Measurements from ENCODE around the gene HLA-DOA. TPM values are rescaled to one million over a fixed set of nuclear protein-coding genes. Genes with fewer than 3 reads are reported as not detected.

Gene HLA-DOA
- total RNA-seq, 1 experiment from 2014 or later: 0.16 TPM

GRCh38 chr6:33024521-33024920 is 15.1 kb upstream of the HLA-DOA start:
- no peak for DNase-seq
- Histone ChIP-seq H3K27ac (no peak overlapping the region), H3K4me1 (no peaks in the 10 kb centered on the region), H3K27me3 (no peaks in the 10 kb centered on the region; the same call in none of the 2 replicates), H3K9me3 (replicated peaks) (no peaks in the 10 kb centered on the region), H3K4me3 (no peak overlapping the region), H3K36me3 (no peaks in the 10 kb centered on the region)

- no peak overlapping the region for H3K4me3 ChIP-seq
- no peaks in the 10 kb centered on the region for H3K36me3 ChIP-seq
- H3K27me3 ChIP-seq: no peaks in the 10 kb centered on the region; the same call in none of the 2 replicates
- no peak for DNase-seq
- no peaks in the 10 kb centered on the region for H3K4me1 ChIP-seq
- H3K27ac ChIP-seq: no peak overlapping the region
- H3K9me3 ChIP-seq (replicated peaks): no peaks in the 10 kb centered on the region
These were observed 14.1 kb upstream of the HLA-DOA start for GRCh38 chr6:33023536-33023935.

- peaks cover 3% of the 10 kb centered on the region for H3K27me3 ChIP-seq
- H3K9me3 ChIP-seq (replicated peaks): no peaks in the 10 kb centered on the region
- H3K27ac ChIP-seq: no peak overlapping the region
- H3K36me3 ChIP-seq: no peaks in the 10 kb centered on the region
- H3K4me1 ChIP-seq: no peaks in the 10 kb centered on the region
- DNase-seq: no peak
- no peak overlapping the region for H3K4me3 ChIP-seq
These were observed 12.5 kb upstream of the HLA-DOA start for GRCh38 chr6:33021917-33022316.

- Histone ChIP-seq H3K27ac (no peak overlapping the region), H3K4me1 (no peaks in the 10 kb centered on the region), H3K27me3 (peaks cover 10% of the 10 kb centered on the region), H3K36me3 (no peaks in the 10 kb centered on the region), H3K4me3 (no peak overlapping the region), H3K9me3 (replicated peaks) (no peaks in the 10 kb centered on the region)
- DNase-seq: no peak
These were observed 10.0 kb upstream of the HLA-DOA start for GRCh38 chr6:33019372-33019771.

GRCh38 chr6:33018904-33019303 is 9.5 kb upstream of the HLA-DOA start:
- peak in 1 of 2 experiments; percentile 16 for DNase-seq
- Histone ChIP-seq H3K4me3 (no peak overlapping the region), H3K27me3 (peaks cover 10% of the 10 kb centered on the region), H3K27ac (no peak overlapping the region), H3K36me3 (no peaks in the 10 kb centered on the region), H3K9me3 (replicated peaks) (no peaks in the 10 kb centered on the region), H3K4me1 (no peaks in the 10 kb centered on the region)

- DNase-seq: no peak
- peaks cover 10% of the 10 kb centered on the region for H3K27me3 ChIP-seq
These were observed 9.0 kb upstream of the HLA-DOA start for GRCh38 chr6:33018418-33018817.

GRCh38 chr6:33017694-33018353 is 8.4 kb upstream of the HLA-DOA start:
- Histone ChIP-seq H3K9me3 (replicated peaks) (no peaks in the 10 kb centered on the region), H3K27me3 (peaks cover 10% of the 10 kb centered on the region), H3K4me1 (no peaks in the 10 kb centered on the region), H3K27ac (no peak overlapping the region), H3K36me3 (no peaks in the 10 kb centered on the region), H3K4me3 (no peak overlapping the region)
- DNase-seq: no peak

More at GRCh38 chr6:33018418-33018817, 9.0 kb upstream of the HLA-DOA start:
- no peaks in the 10 kb centered on the region for H3K9me3 ChIP-seq (replicated peaks)
- no peak overlapping the region for H3K4me3 ChIP-seq
- no peaks in the 10 kb centered on the region for H3K4me1 ChIP-seq
- no peak overlapping the region for H3K27ac ChIP-seq
- no peaks in the 10 kb centered on the region for H3K36me3 ChIP-seq

- Histone ChIP-seq H3K4me1 (no peaks in the 10 kb centered on the region), H3K27me3 (peaks cover 10% of the 10 kb centered on the region), H3K36me3 (no peaks in the 10 kb centered on the region), H3K4me3 (no peak overlapping the region), H3K27ac (no peak overlapping the region), H3K9me3 (replicated peaks) (no peaks in the 10 kb centered on the region)
- no peak for DNase-seq
These were observed 7.6 kb upstream of the HLA-DOA start for GRCh38 chr6:33017018-33017417.

GRCh38 chr6:33015798-33016197 is 6.4 kb upstream of the HLA-DOA start:
- Histone ChIP-seq H3K9me3 (replicated peaks) (no peaks in the 10 kb centered on the region), H3K4me3 (no peak overlapping the region), H3K27me3 (peaks cover 18% of the 10 kb centered on the region), H3K27ac (no peak overlapping the region), H3K36me3 (no peaks in the 10 kb centered on the region), H3K4me1 (no peaks in the 10 kb centered on the region)
- DNase-seq: no peak

GRCh38 chr6:33014841-33015634 is 5.6 kb upstream of the HLA-DOA start:
- Histone ChIP-seq H3K4me1 (no peaks in the 10 kb centered on the region), H3K27me3 (peaks cover 18% of the 10 kb centered on the region), H3K4me3 (no peak overlapping the region), H3K27ac (no peak overlapping the region), H3K9me3 (replicated peaks) (no peaks in the 10 kb centered on the region), H3K36me3 (no peaks in the 10 kb centered on the region)
- peak; percentile 42 to 82 for DNase-seq

GRCh38 chr6:33013608-33014007 is 4.2 kb upstream of the HLA-DOA start:
- H3K9me3 ChIP-seq (replicated peaks): no peaks in the 10 kb centered on the region
- no peak overlapping the region for H3K27ac ChIP-seq
- no peaks in the 10 kb centered on the region for H3K4me1 ChIP-seq
- no peak for DNase-seq
- no peaks in the 10 kb centered on the region for H3K36me3 ChIP-seq
- no peak overlapping the region for H3K4me3 ChIP-seq
- peaks cover 19% of the 10 kb centered on the region for H3K27me3 ChIP-seq

GRCh38 chr6:33010356-33010755 is 965 bp upstream of the HLA-DOA start:
- no peak for DNase-seq
- Histone ChIP-seq H3K9me3 (replicated peaks) (no peaks in the 10 kb centered on the region), H3K4me3 (no peak overlapping the region), H3K4me1 (no peaks in the 10 kb centered on the region), H3K27ac (no peak overlapping the region), H3K36me3 (no peaks in the 10 kb centered on the region), H3K27me3 (peaks cover 21% of the 10 kb centered on the region)

GRCh38 chr6:33007831-33008400 is 1.5 kb downstream of the HLA-DOA start:
- Histone ChIP-seq H3K36me3 (no peaks in the 10 kb centered on the region), H3K4me3 (no peak overlapping the region), H3K9me3 (replicated peaks) (no peaks in the 10 kb centered on the region), H3K27ac (no peak overlapping the region), H3K27me3 (peaks cover 21% of the 10 kb centered on the region), H3K4me1 (no peaks in the 10 kb centered on the region)
- DNase-seq: peak in 1 of 2 experiments; percentile 28

GRCh38 chr6:33004940-33005339 is 4.5 kb downstream of the HLA-DOA start:
- no peaks in the 10 kb centered on the region for H3K36me3 ChIP-seq
- H3K4me1 ChIP-seq: no peaks in the 10 kb centered on the region
- no peak overlapping the region for H3K27ac ChIP-seq
- no peaks in the 10 kb centered on the region for H3K9me3 ChIP-seq (replicated peaks)
- no peak for DNase-seq
- peaks cover 21% of the 10 kb centered on the region; the same call in 1 of the 2 replicates for H3K27me3 ChIP-seq
- H3K4me3 ChIP-seq: no peak overlapping the region

GRCh38 chr6:33001685-33002084 is 7.7 kb downstream of the HLA-DOA start:
- no peak for DNase-seq
- Histone ChIP-seq H3K27ac (no peak overlapping the region), H3K9me3 (replicated peaks) (no peaks in the 10 kb centered on the region), H3K36me3 (no peaks in the 10 kb centered on the region), H3K4me3 (no peak overlapping the region), H3K4me1 (no peaks in the 10 kb centered on the region), H3K27me3 (peaks cover 12% of the 10 kb centered on the region; the same call in 1 of the 2 replicates)

All from SJCRH30 (cell line).